B cell (primary cell): Measurements from ENCODE around the gene CTIF. TPM values are rescaled to one million over a fixed set of nuclear protein-coding genes. Genes with fewer than 3 reads are reported as not detected.

Source experiments
- ATAC-seq: fragments of 200-7000 bp; cut with Tn5 transposase; one replicate; pipeline ENCODE4 v1.10.0; 2021; ENCODE audit warnings: low read depth, mild to moderate bottlenecking, moderate number of reproducible peaks, moderate library complexity
- CTCF ChIA-PET: fragments of 350-600 bp; sonication (Branson Sonifier 250); formaldehyde crosslinking; loops from one replicate; lab custom pipeline; 2021; ENCODE audit warnings: antibody characterized with exemption, inconsistent platforms; lab: Charles Lee
- POLR2A ChIA-PET: fragments of 350-600 bp; sonication (Branson Sonifier 250); formaldehyde crosslinking; loops from one replicate; lab custom pipeline; 2021; ENCODE audit warnings: antibody characterized with exemption; lab: Charles Lee
- DNase-seq: peaks from one replicate; pipeline ENCODE4 v3.0.0; 2013
- H2AFZ ChIP-seq: 2 replicates; pipeline ENCODE4 v1.6.1; 2012; ENCODE audit warnings: mild to moderate bottlenecking, low read depth, low read length; ENCODE audit not compliant: insufficient read depth, poor library complexity, severe bottlenecking
- H3K27ac ChIP-seq, 2 donors: 1 replicate in 1 of 2; 2 replicates in 1 of 2; pipeline ENCODE4 v1.5.1; 2012 to 2013; ENCODE audit warnings: low read length in 2 of 2, mild to moderate bottlenecking in 2 of 2, moderate library complexity in 1 of 2
- H3K27me3 ChIP-seq, 4 experiments: fragments of 200-600 bp in 1 of 4; sonication (generic) in 1 of 4; replicated peaks in 1 of 4; 1 replicate in 2 of 4; 2 replicates in 2 of 4; pipeline versions ENCODE4 v1.6.1 to v1.7.0; 2013 to 2016; ENCODE audit warnings: low read length in 3 of 4, mild to moderate bottlenecking in 2 of 4, mixed read lengths in 1 of 4, moderate library complexity in 1 of 4; ENCODE audit not compliant: insufficient read depth in 4 of 4, control insufficient read depth in 3 of 4; ENCODE audit errors: control extremely low read depth in 1 of 4
- H3K36me3 ChIP-seq, 2 experiments: replicated peaks in 1 of 2; 1 replicate in 1 of 2; 2 replicates in 1 of 2; pipeline versions ENCODE4 v1.6.1 to v1.7.1; 2013; ENCODE audit warnings: low read length in 1 of 2; ENCODE audit not compliant: insufficient read depth in 2 of 2, control insufficient read depth in 1 of 2; ENCODE audit errors: control extremely low read depth in 1 of 2, extremely low read depth in 1 of 2
- H3K4me1 ChIP-seq, 2 donors: fragments of 200-600 bp in 1 of 2; sonication (generic) in 1 of 2; 1 replicate in 1 of 2; 2 replicates in 1 of 2; pipeline versions ENCODE4 v1.5.1 to v1.6.1; 2013 to 2017; ENCODE audit warnings: low read length in 2 of 2; ENCODE audit not compliant: control insufficient read depth in 2 of 2, insufficient read depth in 2 of 2
- H3K4me2 ChIP-seq: replicated peaks from 2 replicates; pipeline ENCODE3; 2012; ENCODE audit warnings: mild to moderate bottlenecking, low read depth, low read length; ENCODE audit not compliant: poor library complexity, severe bottlenecking
- H3K4me3 ChIP-seq, 5 experiments: fragments of 200-600 bp in 1 of 5; sonication (generic) in 1 of 5; 1 replicate in 3 of 5; 2 replicates in 2 of 5; pipeline versions ENCODE4 v1.5.1 to v1.7.0; 2011 to 2016; ENCODE audit warnings: low read length in 4 of 5, mild to moderate bottlenecking in 4 of 5, low read depth in 2 of 5, control low read depth in 1 of 5, moderate library complexity in 1 of 5; ENCODE audit not compliant: insufficient read depth in 1 of 5; ENCODE audit errors: control extremely low read depth in 1 of 5, extremely low read depth in 1 of 5
- H3K79me2 ChIP-seq: fragments of 200-600 bp; sonication (generic); one replicate; pipeline ENCODE4 v1.6.0; 2016; ENCODE audit warnings: low read length; ENCODE audit not compliant: control insufficient read depth, insufficient read depth
- H3K9ac ChIP-seq: fragments of 200-600 bp; sonication (generic); 2 replicates; pipeline ENCODE4 v1.6.1; 2017; ENCODE audit warnings: mild to moderate bottlenecking, low read length, moderate library complexity
- H3K9me3 ChIP-seq, 3 donors: one replicate each; pipeline versions ENCODE4 v1.6.1 to v1.7.1; 2013; ENCODE audit warnings: low read length in 2 of 3; ENCODE audit not compliant: control insufficient read depth in 2 of 3, insufficient read depth in 1 of 3; ENCODE audit errors: control extremely low read depth in 1 of 3
- H4K20me1 ChIP-seq: 2 replicates; pipeline ENCODE4 v1.6.0; 2012; ENCODE audit warnings: mild to moderate bottlenecking, low read length; ENCODE audit not compliant: insufficient read depth, control insufficient read depth, poor library complexity, severe bottlenecking
- H3K27ac Mint-ChIP-seq: one replicate; pipeline ENCODE4 v1.8.0; 2021; ENCODE audit warnings: mixed read lengths
- H3K27me3 Mint-ChIP-seq: one replicate; pipeline ENCODE4 v1.8.0; 2021; ENCODE audit warnings: mixed read lengths
- H3K4me1 Mint-ChIP-seq: one replicate; pipeline ENCODE4 v1.8.0; 2021; ENCODE audit warnings: mixed read lengths
- H3K4me3 Mint-ChIP-seq: one replicate; pipeline ENCODE4 v1.8.0; 2021; ENCODE audit warnings: mixed read lengths
- H3K9me3 Mint-ChIP-seq: one replicate; pipeline ENCODE4 v1.8.0; 2022; ENCODE audit warnings: mixed read lengths; ENCODE audit not compliant: insufficient read depth
- EZH2 ChIP-seq: IDR thresholded peaks from 2 replicates; pipeline ENCODE4 v1.6.1; 2012; ENCODE audit warnings: borderline replicate concordance, low read depth, mild to moderate bottlenecking, moderate library complexity, low read length; ENCODE audit not compliant: insufficient read depth, poor library complexity, severe bottlenecking
- WGBS: methylation state at CpG from one replicate; pipeline ENCODE4 v1.1.5; 2013; ENCODE audit warnings: missing lambda C conversion rate; ENCODE audit not compliant: insufficient coverage; 5-methylcytosine and 5-hydroxymethylcytosine counted together
- intact Hi-C: fragments of 100-400 bp; cut with micrococcal nuclease; formaldehyde crosslinking; loops from one replicate; pipeline ENCODE4 v1.10.0; 2022
- polyA plus RNA-seq: library from polyadenylated mRNA; depleted of rRNA; stranded (reverse); fragments of >200 nt; gene quantifications from 2 replicates; pipeline ENCODE4 v1.2.3, GENCODE V29; 2012
- total RNA-seq, 2 donors: library from RNA; stranded (reverse); fragments of 120-200 nt in 1 of 2; gene quantifications; 1 replicate in 1 of 2; 2 replicates in 1 of 2; pipeline versions ENCODE4 v1.2.3 to v1.2.4, GENCODE V29; 2013 to 2022
- TF ChIP-seq, protein P1 (sequence below): fragments of 200-600 bp; IDR thresholded peaks from one replicate; pipeline ENCODE4 v1.8.0; 2022; ENCODE audit warnings: antibody characterized with exemption, mild to moderate bottlenecking

The CTIF gene
- total and polyA plus RNA-seq, 2 donors (not counting 1 experiment from before 2014, with no cell fraction given), result 3.6 to 16.2 TPM

DNA sequence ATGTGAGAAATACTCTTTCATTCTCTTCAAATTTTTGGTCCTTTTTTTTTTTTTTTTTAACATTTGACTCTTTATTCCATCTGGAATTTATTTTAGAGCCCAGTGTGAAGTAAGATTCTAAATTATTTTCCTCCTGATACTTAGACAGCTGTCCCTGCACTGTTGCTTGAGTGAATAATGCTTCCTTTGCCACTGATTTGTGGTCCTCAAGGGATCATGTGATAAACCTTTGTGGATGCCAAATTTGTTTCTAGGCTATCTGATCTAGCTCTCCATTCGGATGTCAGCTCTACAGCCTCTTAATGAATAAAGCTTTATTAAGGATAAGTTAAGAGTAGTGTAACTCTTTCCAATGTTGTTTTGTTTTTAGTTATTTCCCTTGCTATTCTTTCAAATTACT lies 269.6 kb downstream of the CTIF start:
- no peak for ATAC-seq
- Histone ChIP-seq H3K36me3 (no peaks in the 10 kb centered on the region), H3K4me1 (peaks cover 6 to 14% of the 10 kb centered on the region in 2 donors), H2AFZ (no peak overlapping the region), H3K4me3 (no peak overlapping the region), H3K27ac (no peak overlapping the region), H3K9ac (no peak overlapping the region), H3K4me2 (no peak overlapping the region), H3K27me3 (no peaks in the 10 kb centered on the region), H3K79me2 (no peaks in the 10 kb centered on the region), H4K20me1 (no peaks in the 10 kb centered on the region), H3K9me3 (no peaks in the 10 kb centered on the region)
- Mint-ChIP-seq H3K9me3 (no peaks in the 10 kb centered on the region), H3K27ac (no peak overlapping the region), H3K27me3 (no peaks in the 10 kb centered on the region), H3K4me1 (peaks cover 22% of the 10 kb centered on the region), H3K4me3 (no peak overlapping the region)
- intact Hi-C loops, result no loop called here
- TF ChIP-seq EZH2, result no peak
- TF ChIP-seq, protein P1, sequence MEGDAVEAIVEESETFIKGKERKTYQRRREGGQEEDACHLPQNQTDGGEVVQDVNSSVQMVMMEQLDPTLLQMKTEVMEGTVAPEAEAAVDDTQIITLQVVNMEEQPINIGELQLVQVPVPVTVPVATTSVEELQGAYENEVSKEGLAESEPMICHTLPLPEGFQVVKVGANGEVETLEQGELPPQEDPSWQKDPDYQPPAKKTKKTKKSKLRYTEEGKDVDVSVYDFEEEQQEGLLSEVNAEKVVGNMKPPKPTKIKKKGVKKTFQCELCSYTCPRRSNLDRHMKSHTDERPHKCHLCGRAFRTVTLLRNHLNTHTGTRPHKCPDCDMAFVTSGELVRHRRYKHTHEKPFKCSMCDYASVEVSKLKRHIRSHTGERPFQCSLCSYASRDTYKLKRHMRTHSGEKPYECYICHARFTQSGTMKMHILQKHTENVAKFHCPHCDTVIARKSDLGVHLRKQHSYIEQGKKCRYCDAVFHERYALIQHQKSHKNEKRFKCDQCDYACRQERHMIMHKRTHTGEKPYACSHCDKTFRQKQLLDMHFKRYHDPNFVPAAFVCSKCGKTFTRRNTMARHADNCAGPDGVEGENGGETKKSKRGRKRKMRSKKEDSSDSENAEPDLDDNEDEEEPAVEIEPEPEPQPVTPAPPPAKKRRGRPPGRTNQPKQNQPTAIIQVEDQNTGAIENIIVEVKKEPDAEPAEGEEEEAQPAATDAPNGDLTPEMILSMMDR, result no peak
- no CpG with 5 or more reads among the region's 1 CpG for WGBS
- POLR2A ChIA-PET, result no interaction called here
- no peak for DNase-seq
- CTCF ChIA-PET, result interaction anchor here (1.1 kb wide), 1 partner anchor 11 kb away, joined by 3 read pairs; no protein-coding TSS in a partner anchor

DNA sequence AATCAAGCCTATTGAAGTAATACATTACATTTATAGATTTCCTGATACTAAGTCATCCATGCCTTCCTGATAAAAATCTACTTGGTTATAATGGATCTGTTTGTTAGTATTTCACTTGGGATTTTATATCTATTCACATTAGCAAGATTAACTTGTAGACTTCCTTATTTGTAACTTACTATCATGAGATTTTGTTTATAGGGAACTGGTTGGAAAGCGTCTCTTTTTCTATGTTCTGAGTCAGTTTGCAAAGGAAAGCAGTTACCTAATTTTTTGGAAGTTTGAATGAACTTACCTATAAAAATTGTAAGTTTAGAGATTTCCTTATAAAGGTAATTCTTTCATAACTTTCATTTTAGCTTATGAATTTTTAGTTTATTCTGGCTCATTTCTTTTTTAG lies 270.5 kb downstream of the CTIF start:
- no peaks in the 10 kb centered on the region for H3K79me2 ChIP-seq
- POLR2A ChIA-PET, result no interaction called here
- H3K4me3 ChIP-seq, result no peak overlapping the region
- H2AFZ ChIP-seq, result no peak overlapping the region
- H3K27me3 ChIP-seq, result no peaks in the 10 kb centered on the region
- H3K9me3 ChIP-seq, result no peaks in the 10 kb centered on the region
- ATAC-seq (no peak), DNase-seq (no peak)
- no peak overlapping the region for H3K9ac ChIP-seq
- H3K4me1 Mint-ChIP-seq, result peaks cover 31% of the 10 kb centered on the region
- intact Hi-C loops, result no loop called here
- WGBS, result no CpG with 5 or more reads among the region's 1 CpG
- H3K27me3 Mint-ChIP-seq, result no peaks in the 10 kb centered on the region
- H3K4me1 ChIP-seq, result peaks cover 6 to 23% of the 10 kb centered on the region in 2 donors
- TF ChIP-seq, protein P1, result no peak
- no peak for TF ChIP-seq EZH2
- no peaks in the 10 kb centered on the region for H4K20me1 ChIP-seq
- no peaks in the 10 kb centered on the region for H3K36me3 ChIP-seq
- H3K27ac Mint-ChIP-seq, result no peak overlapping the region
- H3K9me3 Mint-ChIP-seq, result no peaks in the 10 kb centered on the region
- H3K27ac ChIP-seq, result no peak overlapping the region
- no peak overlapping the region for H3K4me3 Mint-ChIP-seq
- no peak overlapping the region for H3K4me2 ChIP-seq
- CTCF ChIA-PET, result interaction anchor here (1.1 kb wide), 1 partner anchor 12 kb away, joined by 3 read pairs; no protein-coding TSS in a partner anchor
